Stomach (tissue), 4 donors: ENCODE measurements around the gene C10orf90.

ENCODE experiments used
- EP300 ChIP-seq: sonication (generic); formaldehyde crosslinking; IDR thresholded peaks from one replicate; pipeline ENCODE4 v1.6.1; 2017; ENCODE audit warnings: antibody characterized with exemption
- POLR2A ChIP-seq, 4 donors: fragments of 450-650 bp; IDR thresholded peaks; one replicate each; pipeline ENCODE4 v1.6.1; 2016; ENCODE audit warnings: antibody characterized with exemption in 4 of 4, control low read depth in 2 of 4, mild to moderate bottlenecking in 1 of 4, moderate library complexity in 1 of 4
- TF ChIP-seq, protein P1 (sequence below), 7 experiments: fragments of 450-650 bp in 4 of 7; fragments of 200-600 bp in 3 of 7; sonication (generic) in 3 of 7; IDR thresholded peaks; one replicate each; pipeline ENCODE4 v1.5.1; 2016 to 2019; ENCODE audit warnings: antibody characterized with exemption in 7 of 7, control low read depth in 2 of 7, mild to moderate bottlenecking in 1 of 7

- TF ChIP-seq, protein P1, sequence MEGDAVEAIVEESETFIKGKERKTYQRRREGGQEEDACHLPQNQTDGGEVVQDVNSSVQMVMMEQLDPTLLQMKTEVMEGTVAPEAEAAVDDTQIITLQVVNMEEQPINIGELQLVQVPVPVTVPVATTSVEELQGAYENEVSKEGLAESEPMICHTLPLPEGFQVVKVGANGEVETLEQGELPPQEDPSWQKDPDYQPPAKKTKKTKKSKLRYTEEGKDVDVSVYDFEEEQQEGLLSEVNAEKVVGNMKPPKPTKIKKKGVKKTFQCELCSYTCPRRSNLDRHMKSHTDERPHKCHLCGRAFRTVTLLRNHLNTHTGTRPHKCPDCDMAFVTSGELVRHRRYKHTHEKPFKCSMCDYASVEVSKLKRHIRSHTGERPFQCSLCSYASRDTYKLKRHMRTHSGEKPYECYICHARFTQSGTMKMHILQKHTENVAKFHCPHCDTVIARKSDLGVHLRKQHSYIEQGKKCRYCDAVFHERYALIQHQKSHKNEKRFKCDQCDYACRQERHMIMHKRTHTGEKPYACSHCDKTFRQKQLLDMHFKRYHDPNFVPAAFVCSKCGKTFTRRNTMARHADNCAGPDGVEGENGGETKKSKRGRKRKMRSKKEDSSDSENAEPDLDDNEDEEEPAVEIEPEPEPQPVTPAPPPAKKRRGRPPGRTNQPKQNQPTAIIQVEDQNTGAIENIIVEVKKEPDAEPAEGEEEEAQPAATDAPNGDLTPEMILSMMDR (IDR thresholded peaks at IDR 0.05), result no peak
- TF ChIP-seq EP300, result no peak
- no peak for TF ChIP-seq POLR2A (IDR thresholded peaks at IDR 0.05)
These were observed 4.4 kb upstream of the C10orf90 start for GRCh38 chr10:126674741-126675515.
